GM12872 (cell line): ENCODE results near the gene PHYKPL.
A peak's percentile ranks its signal among the peaks of the same experiment; 100 is the strongest.

Experiments
- TF ChIP-seq, protein P1 (sequence below): IDR thresholded peaks from 3 replicates; pipeline ENCODE4 v1.5.1; 2011; ENCODE audit warnings: low read depth, mild to moderate bottlenecking, low read length, moderate library complexity; ENCODE audit not compliant: insufficient read depth

PHYKPL gene

DNA sequence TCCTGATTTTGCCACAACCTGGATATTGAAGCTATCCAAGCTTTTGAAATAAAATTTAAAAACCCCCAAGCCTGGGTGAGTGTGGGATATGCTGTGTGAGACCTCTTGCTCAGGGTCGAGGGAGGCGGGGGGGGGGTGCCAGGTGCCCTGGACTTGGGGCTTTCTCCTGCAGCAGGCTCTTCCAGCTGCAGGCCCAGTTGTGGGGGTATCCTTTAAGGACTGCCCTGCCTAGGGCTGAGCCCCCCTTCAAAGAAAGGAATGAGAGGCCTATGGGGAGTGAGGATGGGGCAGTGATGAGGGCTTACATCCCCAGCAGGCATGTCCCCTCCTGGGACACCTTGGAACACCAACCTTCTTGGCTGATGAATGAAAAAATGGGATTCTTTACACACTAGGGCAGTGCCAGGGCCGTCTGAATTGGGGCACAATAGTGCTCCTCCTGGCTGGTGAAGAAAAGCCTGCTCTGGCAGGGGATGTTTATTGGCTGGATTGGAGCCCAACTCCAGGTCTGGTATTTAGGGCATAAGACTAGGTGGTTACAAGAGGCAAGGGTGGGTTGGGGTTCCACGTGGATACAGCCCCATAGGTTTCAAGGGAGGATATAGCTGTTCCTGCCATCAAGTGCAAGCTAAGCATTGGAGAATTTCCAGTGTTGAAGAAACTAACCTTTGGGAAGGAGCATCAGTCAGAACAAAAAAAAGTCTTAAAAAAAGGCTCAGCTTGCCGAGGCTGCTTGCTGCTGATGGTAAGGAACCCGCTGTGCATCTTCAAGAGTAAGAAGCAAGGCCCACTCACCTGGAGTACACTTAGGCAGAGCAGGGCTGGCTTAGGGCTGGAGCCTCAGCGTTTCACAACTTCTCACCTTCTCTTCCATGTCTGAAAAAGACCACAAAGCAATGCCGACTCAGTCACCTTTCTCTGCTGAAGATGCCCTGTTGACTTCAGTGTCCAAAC lies 21.2 kb downstream of the PHYKPL start:
- TF ChIP-seq, protein P1, sequence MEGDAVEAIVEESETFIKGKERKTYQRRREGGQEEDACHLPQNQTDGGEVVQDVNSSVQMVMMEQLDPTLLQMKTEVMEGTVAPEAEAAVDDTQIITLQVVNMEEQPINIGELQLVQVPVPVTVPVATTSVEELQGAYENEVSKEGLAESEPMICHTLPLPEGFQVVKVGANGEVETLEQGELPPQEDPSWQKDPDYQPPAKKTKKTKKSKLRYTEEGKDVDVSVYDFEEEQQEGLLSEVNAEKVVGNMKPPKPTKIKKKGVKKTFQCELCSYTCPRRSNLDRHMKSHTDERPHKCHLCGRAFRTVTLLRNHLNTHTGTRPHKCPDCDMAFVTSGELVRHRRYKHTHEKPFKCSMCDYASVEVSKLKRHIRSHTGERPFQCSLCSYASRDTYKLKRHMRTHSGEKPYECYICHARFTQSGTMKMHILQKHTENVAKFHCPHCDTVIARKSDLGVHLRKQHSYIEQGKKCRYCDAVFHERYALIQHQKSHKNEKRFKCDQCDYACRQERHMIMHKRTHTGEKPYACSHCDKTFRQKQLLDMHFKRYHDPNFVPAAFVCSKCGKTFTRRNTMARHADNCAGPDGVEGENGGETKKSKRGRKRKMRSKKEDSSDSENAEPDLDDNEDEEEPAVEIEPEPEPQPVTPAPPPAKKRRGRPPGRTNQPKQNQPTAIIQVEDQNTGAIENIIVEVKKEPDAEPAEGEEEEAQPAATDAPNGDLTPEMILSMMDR = no peak

DNA sequence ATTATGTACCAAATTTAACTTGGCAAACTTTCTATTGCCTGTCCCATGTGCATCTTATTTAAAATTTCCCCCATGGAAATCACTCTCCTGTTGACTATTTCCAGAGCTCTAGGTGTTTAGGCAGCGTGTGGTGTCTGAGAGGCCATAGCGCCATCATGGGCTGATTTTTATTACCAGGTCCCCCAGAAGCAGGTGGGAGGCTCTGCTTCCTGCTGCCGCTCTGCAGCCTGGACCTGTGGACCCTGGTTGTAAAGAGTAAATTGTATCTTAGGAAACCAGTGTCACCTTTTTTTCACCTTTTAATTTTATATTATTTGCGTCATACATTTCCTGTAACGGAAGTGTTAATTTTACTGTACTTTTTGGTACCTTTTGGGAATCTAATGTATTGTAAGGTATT lies 21.9 kb downstream of the PHYKPL start:
- TF ChIP-seq, protein P1 = no peak

DNA sequence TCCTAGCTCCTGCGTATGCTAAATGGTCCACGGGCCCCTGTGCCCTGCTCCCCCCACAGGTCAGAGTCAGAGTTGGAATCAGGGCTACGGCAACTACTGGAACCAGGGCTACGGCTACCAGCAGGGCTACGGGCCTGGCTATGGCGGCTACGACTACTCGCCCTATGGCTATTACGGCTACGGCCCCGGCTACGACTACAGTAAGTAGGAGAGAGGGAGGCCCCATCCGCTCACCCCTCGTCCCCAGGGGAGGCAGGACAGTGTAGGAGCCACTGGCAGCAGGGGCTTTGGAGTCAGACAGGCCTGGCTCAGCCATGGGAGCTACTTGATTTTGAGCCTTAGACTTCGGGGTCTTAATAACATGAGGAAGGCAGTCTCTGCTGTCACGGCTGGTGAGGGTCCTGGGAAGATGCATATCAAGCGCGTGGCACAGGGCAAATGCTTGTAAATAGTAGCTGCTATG lies 22.5 kb downstream of the PHYKPL start:
- TF ChIP-seq, protein P1 = no peak

DNA sequence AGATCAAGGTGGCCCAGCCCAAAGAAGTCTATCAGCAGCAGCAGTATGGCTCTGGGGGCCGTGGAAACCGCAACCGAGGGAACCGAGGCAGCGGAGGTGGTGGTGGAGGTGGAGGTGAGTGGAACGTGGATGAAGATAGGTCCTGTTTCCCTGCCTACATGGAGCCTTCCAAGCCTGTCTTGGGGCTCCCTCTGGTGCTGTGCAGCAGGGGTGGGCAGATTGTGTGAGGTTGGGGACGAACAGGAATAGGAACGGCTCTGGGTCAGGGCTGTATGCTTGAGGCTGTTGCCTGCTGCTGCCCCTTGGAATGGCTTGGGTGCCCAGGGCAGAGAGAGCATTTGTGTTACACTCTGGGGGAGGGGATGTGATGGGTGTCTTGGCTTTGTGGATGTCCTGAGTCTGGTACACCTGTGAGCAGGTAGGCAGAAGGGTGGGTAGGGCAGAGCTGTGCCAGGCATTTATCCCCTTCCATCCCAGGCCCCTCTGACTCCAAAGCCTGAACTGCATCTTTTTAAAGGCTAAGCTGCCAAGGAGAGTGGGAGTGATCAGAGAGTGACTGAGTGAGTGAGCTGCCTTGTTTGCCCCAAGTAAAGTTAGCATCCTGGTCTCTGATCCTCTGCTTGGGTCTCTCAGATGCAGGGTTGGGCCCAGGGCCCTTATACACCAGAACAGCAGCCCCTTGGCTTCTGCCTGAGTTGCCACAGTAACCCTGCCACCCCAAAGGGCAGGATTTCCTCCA lies 23.1 kb downstream of the PHYKPL start:
- TF ChIP-seq, protein P1 = no peak

DNA sequence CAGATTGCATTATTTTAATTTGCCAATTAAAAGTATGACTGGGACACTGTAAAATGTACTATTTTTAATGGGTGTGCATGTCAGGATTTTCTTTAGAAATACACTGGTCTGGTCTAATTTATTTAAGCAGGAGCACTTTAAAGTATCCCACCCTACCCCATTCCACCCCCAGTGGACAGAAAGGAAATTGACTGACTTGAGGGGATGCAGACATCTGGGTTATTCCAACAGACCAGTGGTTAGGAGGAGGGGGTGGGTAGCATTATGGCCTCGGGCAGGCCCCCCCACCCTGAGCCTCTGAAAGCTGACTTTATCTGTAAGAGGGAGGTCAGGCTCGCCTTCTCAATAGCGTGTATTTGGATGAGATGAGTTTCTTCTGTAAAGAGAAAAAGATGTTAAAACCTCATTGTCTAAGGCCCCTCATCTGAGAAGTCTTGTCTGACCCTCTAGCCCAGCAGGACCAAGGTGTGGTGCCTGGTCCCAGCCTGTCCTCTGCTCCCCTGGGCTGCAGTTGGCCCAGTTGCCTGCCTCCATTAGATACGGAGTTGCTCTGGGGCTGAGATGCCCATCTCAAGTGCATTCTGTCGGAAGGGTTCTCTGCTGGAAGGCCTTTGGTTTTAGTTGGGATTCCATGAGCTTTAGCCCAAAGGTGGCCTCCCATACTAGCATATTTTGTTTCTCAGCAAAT lies 23.9 kb downstream of the PHYKPL start:
- TF ChIP-seq, protein P1 = peak; percentile 39; the same call in 2 of the 3 replicates

DNA sequence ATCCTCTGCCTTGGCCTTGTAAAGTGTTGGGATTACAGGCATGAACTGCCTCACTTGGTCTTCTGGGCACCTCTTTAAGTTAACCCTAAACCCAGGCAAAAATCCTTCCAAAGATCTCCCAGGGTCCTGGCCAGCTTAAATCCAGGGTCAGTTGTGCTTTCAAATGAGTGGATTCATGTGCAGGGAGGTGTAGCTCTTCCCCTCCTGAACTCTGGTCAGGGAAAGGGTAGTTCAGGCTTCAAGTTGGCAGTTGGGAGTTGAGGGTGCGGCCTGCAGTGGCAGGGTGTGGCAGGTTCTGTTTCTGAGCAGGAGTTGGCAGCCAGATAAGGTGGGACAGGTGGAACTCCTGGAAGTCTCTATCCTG lies 24.7 kb downstream of the PHYKPL start:
- TF ChIP-seq, protein P1 = no peak
